Activated gamma-delta T cell treated with Interleukin-2 at 50 U/mL for 16 hours (primary cell): ENCODE data around the gene CDC14A.

ENCODE experiments used
- DNase-seq: peaks from one replicate; pipeline ENCODE4 v3.0.0-alpha.2; 2020

The CDC14A gene

GRCh38 chr1:100457683-100458082 is 105.4 kb downstream of the CDC14A start:
- no peak for DNase-seq

GRCh38 chr1:100458661-100459357 is 106.5 kb downstream of the CDC14A start:
- no peak for DNase-seq

- DNase-seq = peak; percentile 64
These were observed 107.2 kb downstream of the CDC14A start for GRCh38 chr1:100459358-100460114.

GRCh38 chr1:100461222-100461621 is 108.9 kb downstream of the CDC14A start:
- no peak for DNase-seq

- no peak for DNase-seq
These were observed 110.2 kb downstream of the CDC14A start for GRCh38 chr1:100462326-100463025.

GRCh38 chr1:100463791-100464424 is 111.6 kb downstream of the CDC14A start:
- DNase-seq = peak; percentile 44

- no peak for DNase-seq
These were observed 117.3 kb downstream of the CDC14A start for GRCh38 chr1:100469578-100469977.

GRCh38 chr1:100474834-100475233 is 122.5 kb downstream of the CDC14A start:
- no peak for DNase-seq

GRCh38 chr1:100476735-100477290 is 124.5 kb downstream of the CDC14A start:
- DNase-seq = no peak

GRCh38 chr1:100478816-100479215 is 126.5 kb downstream of the CDC14A start:
- DNase-seq = no peak

GRCh38 chr1:100479620-100480338 is 127.5 kb downstream of the CDC14A start:
- DNase-seq = no peak

- no peak for DNase-seq
These were observed 129.0 kb downstream of the CDC14A start for GRCh38 chr1:100481303-100481702.

GRCh38 chr1:100482167-100482566 is 129.9 kb downstream of the CDC14A start:
- no peak for DNase-seq

GRCh38 chr1:100482748-100483147 is 130.4 kb downstream of the CDC14A start:
- DNase-seq = no peak

- no peak for DNase-seq
These were observed 130.9 kb downstream of the CDC14A start for GRCh38 chr1:100483230-100483629.

- no peak for DNase-seq
These were observed 133.6 kb downstream of the CDC14A start for GRCh38 chr1:100485855-100486258.

GRCh38 chr1:100494393-100495084 is 142.2 kb downstream of the CDC14A start:
- DNase-seq = no peak

- DNase-seq = no peak
These were observed 144.6 kb downstream of the CDC14A start for GRCh38 chr1:100496896-100497295.

GRCh38 chr1:100497796-100498195 is 145.5 kb downstream of the CDC14A start:
- DNase-seq = no peak

GRCh38 chr1:100499194-100499811 is 147.0 kb downstream of the CDC14A start:
- no peak for DNase-seq
